ENCODE data around the gene GLI1. TPM values are rescaled to one million over a fixed set of nuclear protein-coding genes. Genes with fewer than 3 reads are reported as not detected.

Gene GLI1
- total and polyA plus RNA-seq, 2 of the 13 experiments (the other 11 are each of a cell fraction or from before 2014, with no cell fraction given) = 0.09 to 0.20 TPM

DNA sequence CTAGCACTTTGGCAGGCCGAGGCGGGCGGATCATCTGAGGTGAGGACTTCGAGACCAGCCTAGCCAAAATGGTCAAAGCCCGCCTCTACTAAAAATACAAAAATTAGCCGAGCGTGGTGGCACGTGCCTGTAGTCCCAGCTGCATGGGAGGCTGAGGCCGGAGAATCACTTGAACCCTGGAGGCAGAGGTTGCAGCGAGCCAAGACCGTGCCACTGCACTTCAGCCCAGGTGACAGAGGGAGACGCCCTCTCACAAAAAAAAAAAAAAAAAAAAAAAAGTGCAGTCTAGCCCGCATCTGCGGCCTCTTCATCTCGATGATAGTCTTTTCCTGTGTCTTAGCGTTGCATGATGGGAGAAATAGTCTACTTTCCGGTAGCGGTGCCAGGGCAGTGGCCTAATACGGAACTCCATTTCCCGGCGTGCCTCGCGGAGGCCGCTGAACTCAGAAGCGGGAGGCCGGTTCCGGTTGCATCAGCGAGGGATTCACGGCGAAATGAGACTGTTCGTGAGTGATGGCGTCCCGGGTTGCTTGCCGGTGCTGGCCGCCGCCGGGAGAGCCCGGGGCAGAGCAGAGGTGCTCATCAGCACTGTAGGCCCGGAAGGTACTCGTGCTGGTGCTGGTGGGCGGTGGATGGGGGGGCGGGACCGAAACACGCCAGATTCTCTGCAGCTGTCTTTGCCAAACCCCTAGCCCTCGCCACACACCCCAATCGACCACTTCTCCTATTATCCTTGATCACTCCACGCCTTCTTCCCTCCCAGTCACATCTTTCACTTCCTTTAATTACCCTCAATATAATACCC, 28.2 kb downstream of the GLI1 start, which contains the start of gene MARS1 (continued):
- TF ChIP-seq, protein P1, sequence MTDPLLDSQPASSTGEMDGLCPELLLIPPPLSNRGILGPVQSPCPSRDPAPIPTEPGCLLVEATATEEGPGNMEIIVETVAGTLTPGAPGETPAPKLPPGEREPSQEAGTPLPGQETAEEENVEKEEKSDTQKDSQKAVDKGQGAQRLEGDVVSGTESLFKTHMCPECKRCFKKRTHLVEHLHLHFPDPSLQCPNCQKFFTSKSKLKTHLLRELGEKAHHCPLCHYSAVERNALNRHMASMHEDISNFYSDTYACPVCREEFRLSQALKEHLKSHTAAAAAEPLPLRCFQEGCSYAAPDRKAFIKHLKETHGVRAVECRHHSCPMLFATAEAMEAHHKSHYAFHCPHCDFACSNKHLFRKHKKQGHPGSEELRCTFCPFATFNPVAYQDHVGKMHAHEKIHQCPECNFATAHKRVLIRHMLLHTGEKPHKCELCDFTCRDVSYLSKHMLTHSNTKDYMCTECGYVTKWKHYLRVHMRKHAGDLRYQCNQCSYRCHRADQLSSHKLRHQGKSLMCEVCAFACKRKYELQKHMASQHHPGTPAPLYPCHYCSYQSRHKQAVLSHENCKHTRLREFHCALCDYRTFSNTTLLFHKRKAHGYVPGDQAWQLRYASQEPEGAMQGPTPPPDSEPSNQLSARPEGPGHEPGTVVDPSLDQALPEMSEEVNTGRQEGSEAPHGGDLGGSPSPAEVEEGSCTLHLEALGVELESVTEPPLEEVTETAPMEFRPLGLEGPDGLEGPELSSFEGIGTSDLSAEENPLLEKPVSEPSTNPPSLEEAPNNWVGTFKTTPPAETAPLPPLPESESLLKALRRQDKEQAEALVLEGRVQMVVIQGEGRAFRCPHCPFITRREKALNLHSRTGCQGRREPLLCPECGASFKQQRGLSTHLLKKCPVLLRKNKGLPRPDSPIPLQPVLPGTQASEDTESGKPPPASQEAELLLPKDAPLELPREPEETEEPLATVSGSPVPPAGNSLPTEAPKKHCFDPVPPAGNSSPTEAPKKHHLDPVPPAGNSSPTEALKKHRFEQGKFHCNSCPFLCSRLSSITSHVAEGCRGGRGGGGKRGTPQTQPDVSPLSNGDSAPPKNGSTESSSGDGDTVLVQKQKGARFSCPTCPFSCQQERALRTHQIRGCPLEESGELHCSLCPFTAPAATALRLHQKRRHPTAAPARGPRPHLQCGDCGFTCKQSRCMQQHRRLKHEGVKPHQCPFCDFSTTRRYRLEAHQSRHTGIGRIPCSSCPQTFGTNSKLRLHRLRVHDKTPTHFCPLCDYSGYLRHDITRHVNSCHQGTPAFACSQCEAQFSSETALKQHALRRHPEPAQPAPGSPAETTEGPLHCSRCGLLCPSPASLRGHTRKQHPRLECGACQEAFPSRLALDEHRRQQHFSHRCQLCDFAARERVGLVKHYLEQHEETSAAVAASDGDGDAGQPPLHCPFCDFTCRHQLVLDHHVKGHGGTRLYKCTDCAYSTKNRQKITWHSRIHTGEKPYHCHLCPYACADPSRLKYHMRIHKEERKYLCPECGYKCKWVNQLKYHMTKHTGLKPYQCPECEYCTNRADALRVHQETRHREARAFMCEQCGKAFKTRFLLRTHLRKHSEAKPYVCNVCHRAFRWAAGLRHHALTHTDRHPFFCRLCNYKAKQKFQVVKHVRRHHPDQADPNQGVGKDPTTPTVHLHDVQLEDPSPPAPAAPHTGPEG (CRISPR knock-in tag; IDR thresholded peaks at IDR 0.05) = no peak
- TF ChIP-seq SKI (IDR thresholded peaks at IDR 0.05; ENCODE audit: partially characterized antibody) (no peak), ONECUT2 (CRISPR knock-in tag; IDR thresholded peaks at IDR 0.05) (no peak), TGIF2 (CRISPR knock-in tag; IDR thresholded peaks at IDR 0.05) (0 out of 2 replicates have a peak, but pooled peaks have one; percentile 21), NR3C1 (CRISPR knock-in tag; IDR thresholded peaks at IDR 0.05) (no peak), YEATS4 (CRISPR knock-in tag; IDR thresholded peaks at IDR 0.05; ENCODE audit: borderline replicate concordance) (peak; percentile 95), ATF7 (IDR thresholded peaks at IDR 0.05) (no peak), ATF7 (CRISPR knock-in tag; IDR thresholded peaks at IDR 0.05) (peak; percentile 32; the same call in 1 of the 2 replicates), ZBTB7B (CRISPR knock-in tag; IDR thresholded peaks at IDR 0.05) (no peak), TCF7L2 (IDR thresholded peaks at IDR 0.05; ENCODE audit: low read depth, low read length) (no peak), ZNF101 (CRISPR knock-in tag; IDR thresholded peaks at IDR 0.05; ENCODE audit: borderline replicate concordance, low read depth) (no peak), ZNF652 (CRISPR knock-in tag; IDR thresholded peaks at IDR 0.05; ENCODE audit: borderline replicate concordance, low read depth) (no peak), NFRKB (IDR thresholded peaks at IDR 0.05) (no peak)
- TF ChIP-seq, protein P2, sequence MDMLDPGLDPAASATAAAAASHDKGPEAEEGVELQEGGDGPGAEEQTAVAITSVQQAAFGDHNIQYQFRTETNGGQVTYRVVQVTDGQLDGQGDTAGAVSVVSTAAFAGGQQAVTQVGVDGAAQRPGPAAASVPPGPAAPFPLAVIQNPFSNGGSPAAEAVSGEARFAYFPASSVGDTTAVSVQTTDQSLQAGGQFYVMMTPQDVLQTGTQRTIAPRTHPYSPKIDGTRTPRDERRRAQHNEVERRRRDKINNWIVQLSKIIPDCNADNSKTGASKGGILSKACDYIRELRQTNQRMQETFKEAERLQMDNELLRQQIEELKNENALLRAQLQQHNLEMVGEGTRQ (IDR thresholded peaks at IDR 0.05; ENCODE audit: low read depth, low read length) = no peak
- TF ChIP-seq, protein P2 (CRISPR knock-in tag; IDR thresholded peaks at IDR 0.05; ENCODE audit: borderline replicate concordance) = no peak
- TF ChIP-seq, protein P3, sequence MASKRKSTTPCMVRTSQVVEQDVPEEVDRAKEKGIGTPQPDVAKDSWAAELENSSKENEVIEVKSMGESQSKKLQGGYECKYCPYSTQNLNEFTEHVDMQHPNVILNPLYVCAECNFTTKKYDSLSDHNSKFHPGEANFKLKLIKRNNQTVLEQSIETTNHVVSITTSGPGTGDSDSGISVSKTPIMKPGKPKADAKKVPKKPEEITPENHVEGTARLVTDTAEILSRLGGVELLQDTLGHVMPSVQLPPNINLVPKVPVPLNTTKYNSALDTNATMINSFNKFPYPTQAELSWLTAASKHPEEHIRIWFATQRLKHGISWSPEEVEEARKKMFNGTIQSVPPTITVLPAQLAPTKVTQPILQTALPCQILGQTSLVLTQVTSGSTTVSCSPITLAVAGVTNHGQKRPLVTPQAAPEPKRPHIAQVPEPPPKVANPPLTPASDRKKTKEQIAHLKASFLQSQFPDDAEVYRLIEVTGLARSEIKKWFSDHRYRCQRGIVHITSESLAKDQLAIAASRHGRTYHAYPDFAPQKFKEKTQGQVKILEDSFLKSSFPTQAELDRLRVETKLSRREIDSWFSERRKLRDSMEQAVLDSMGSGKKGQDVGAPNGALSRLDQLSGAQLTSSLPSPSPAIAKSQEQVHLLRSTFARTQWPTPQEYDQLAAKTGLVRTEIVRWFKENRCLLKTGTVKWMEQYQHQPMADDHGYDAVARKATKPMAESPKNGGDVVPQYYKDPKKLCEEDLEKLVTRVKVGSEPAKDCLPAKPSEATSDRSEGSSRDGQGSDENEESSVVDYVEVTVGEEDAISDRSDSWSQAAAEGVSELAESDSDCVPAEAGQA (IDR thresholded peaks at IDR 0.05; ENCODE audit: low read depth) = no peak; the same call in 1 of the 2 replicates
- TF ChIP-seq, protein P3 (CRISPR knock-in tag; IDR thresholded peaks at IDR 0.05; ENCODE audit: borderline replicate concordance) = no peak

Data from HepG2 (cell line).